Neural cell (in vitro differentiated cells): ENCODE results near the gene TIPARP. TPM values are rescaled to one million over a fixed set of nuclear protein-coding genes. Genes with fewer than 3 reads are reported as not detected.

Experiments used
- H2AFZ ChIP-seq: fragments of 200-600, 300-800 bp; sonication (generic), shearing (Covaris generic); 2 replicates; pipeline ENCODE4 v1.6.0; 2014; ENCODE audit warnings: low read depth, mild to moderate bottlenecking, antibody characterized with exemption, low read length, moderate library complexity
- H3F3A ChIP-seq: fragments of 200-600 bp; shearing (Covaris generic); 2 replicates; pipeline ENCODE4 v1.6.1; 2016; ENCODE audit warnings: mild to moderate bottlenecking, moderate library complexity, mixed read lengths, antibody characterized with exemption, low read length; ENCODE audit not compliant: insufficient read depth, poor library complexity, severe bottlenecking
- H3K27ac ChIP-seq: fragments of 200-600, 300-800 bp; sonication (generic), shearing (Covaris generic); 2 replicates; pipeline ENCODE4 v1.5.1; 2014; ENCODE audit warnings: mild to moderate bottlenecking, low read length, moderate library complexity
- H3K27me3 ChIP-seq: fragments of 300-800, 200-600 bp; sonication (generic), shearing (Covaris generic); 2 replicates; pipeline ENCODE4 v1.6.0; 2014; ENCODE audit warnings: mild to moderate bottlenecking, low read depth, low read length, moderate library complexity; ENCODE audit not compliant: insufficient read depth
- H3K36me3 ChIP-seq: fragments of 300-800, 200-600 bp; sonication (generic), shearing (Covaris generic); 2 replicates; pipeline ENCODE4 v1.5.1; 2014; ENCODE audit warnings: mild to moderate bottlenecking, antibody characterized with exemption, low read length, moderate library complexity; ENCODE audit not compliant: insufficient read depth
- H3K4me2 ChIP-seq: fragments of 300-800, 200-600 bp; sonication (generic), shearing (Covaris generic); 2 replicates; pipeline ENCODE4 v1.6.0; 2014; ENCODE audit warnings: mild to moderate bottlenecking, low read length
- H3K4me3 ChIP-seq: fragments of 300-800, 200-600 bp; sonication (generic), shearing (Covaris generic); 2 replicates; pipeline ENCODE4 v1.5.1; 2014; ENCODE audit warnings: mild to moderate bottlenecking, low read length, moderate library complexity
- H3K79me2 ChIP-seq: fragments of 200-600 bp; shearing (Covaris generic); replicated peaks from 2 replicates; pipeline ENCODE4 v1.6.0; 2014; ENCODE audit warnings: mild to moderate bottlenecking, low read length, moderate library complexity; ENCODE audit not compliant: insufficient read depth
- H3K9ac ChIP-seq: fragments of 300-800, 200-600 bp; sonication (generic), shearing (Covaris generic); 2 replicates; pipeline ENCODE4 v1.6.1; 2016; ENCODE audit warnings: mild to moderate bottlenecking, low read length, mixed read lengths
- H3K9me2 ChIP-seq: fragments of 200-600 bp; shearing (Covaris generic); 2 replicates; pipeline ENCODE4 v1.6.1; 2016; ENCODE audit warnings: mild to moderate bottlenecking, low read length, mixed read lengths; ENCODE audit not compliant: insufficient read depth
- H3K9me3 ChIP-seq: fragments of 200-600, 300-800 bp; sonication (generic), shearing (Covaris generic); 2 replicates; pipeline ENCODE4 v1.6.1; 2016; ENCODE audit warnings: mild to moderate bottlenecking, mixed run types, low read length, moderate library complexity, mixed read lengths
- H4K20me1 ChIP-seq: fragments of 200-600 bp; shearing (Covaris generic); 2 replicates; pipeline ENCODE4 v1.6.1; 2016; ENCODE audit warnings: mild to moderate bottlenecking, mixed run types; ENCODE audit not compliant: insufficient read depth
- CTCF ChIP-seq: fragments of 450-650 bp; IDR thresholded peaks from 2 replicates; pipeline ENCODE4 v1.5.1; 2014; ENCODE audit warnings: antibody characterized with exemption, mild to moderate bottlenecking, moderate library complexity; ENCODE audit not compliant: poor library complexity, severe bottlenecking
- EP300 ChIP-seq: fragments of 450-650 bp; conservative IDR thresholded peaks from 2 replicates; pipeline ENCODE4 v1.6.1; 2014; ENCODE audit warnings: antibody characterized with exemption, mild to moderate bottlenecking, moderate library complexity; ENCODE audit not compliant: poor library complexity, severe bottlenecking
- EZH2 ChIP-seq: fragments of 200-600, 300-800 bp; shearing (Covaris generic), sonication (generic); IDR thresholded peaks from 2 replicates; pipeline ENCODE4 v1.6.1; 2014; ENCODE audit warnings: antibody characterized with exemption, low read length, borderline replicate concordance, mild to moderate bottlenecking; ENCODE audit not compliant: insufficient read depth, poor library complexity, severe bottlenecking
- MXI1 ChIP-seq: fragments of 450-650 bp; conservative IDR thresholded peaks from 2 replicates; pipeline ENCODE4 v1.6.1; 2014; ENCODE audit warnings: antibody characterized with exemption, mild to moderate bottlenecking; ENCODE audit not compliant: poor library complexity, severe bottlenecking
- POLR2AphosphoS5 ChIP-seq: IDR thresholded peaks from 2 replicates; pipeline ENCODE4 v1.6.1; 2012
- RAD21 ChIP-seq: fragments of 450-650 bp; conservative IDR thresholded peaks from 2 replicates; pipeline ENCODE4 v1.6.1; 2014; ENCODE audit warnings: antibody characterized with exemption, mild to moderate bottlenecking, moderate library complexity
- REST ChIP-seq: IDR thresholded peaks from 2 replicates; pipeline ENCODE4 v1.6.1; 2012; ENCODE audit warnings: borderline replicate concordance
- SMC3 ChIP-seq: fragments of 450-650 bp; conservative IDR thresholded peaks from 2 replicates; pipeline ENCODE4 v1.6.1; 2014; ENCODE audit warnings: antibody characterized with exemption, mild to moderate bottlenecking, moderate library complexity; ENCODE audit not compliant: poor library complexity
- TAF1 ChIP-seq: IDR thresholded peaks from 2 replicates; pipeline ENCODE4 v1.6.1; 2012; ENCODE audit warnings: low read depth
- polyA plus RNA-seq: library from polyadenylated mRNA; depleted of rRNA; stranded (reverse); fragments of >200 nt; gene quantifications from 2 replicates; pipeline ENCODE4 v1.2.3, GENCODE V29; 2014

The TIPARP gene
- polyA plus RNA-seq, 1 donor from 2014 or later = 5.4 TPM

GRCh38 chr3:156630081-156630772 lies 44.2 kb upstream of the TIPARP start:
- no peak overlapping the region for H3K27ac ChIP-seq
- H3K9me2 ChIP-seq = no peaks in the 10 kb centered on the region
- TF ChIP-seq MXI1 (no peak), EZH2 (no peak), RAD21 (no peak), CTCF (no peak), SMC3 (no peak), POLR2AphosphoS5 (no peak), TAF1 (no peak), EP300 (no peak), REST (no peak)
- H3K9me3 ChIP-seq = no peaks in the 10 kb centered on the region
- H4K20me1 ChIP-seq = no peaks in the 10 kb centered on the region
- no peaks in the 10 kb centered on the region for H3K79me2 ChIP-seq
- no peak overlapping the region for H3K4me2 ChIP-seq
- H3K27me3 ChIP-seq = no peaks in the 10 kb centered on the region
- no peak overlapping the region for H3K4me3 ChIP-seq
- H3K36me3 ChIP-seq = no peaks in the 10 kb centered on the region
- no peak overlapping the region for H2AFZ ChIP-seq
- H3F3A ChIP-seq = no peaks in the 10 kb centered on the region
- no peak overlapping the region for H3K9ac ChIP-seq

- Histone ChIP-seq H3K36me3 (no peaks in the 10 kb centered on the region), H3K9me2 (no peaks in the 10 kb centered on the region), H3K79me2 (no peaks in the 10 kb centered on the region), H3K27me3 (no peaks in the 10 kb centered on the region), H3F3A (no peaks in the 10 kb centered on the region), H3K27ac (no peak overlapping the region), H3K4me2 (no peak overlapping the region), H3K9ac (no peak overlapping the region), H3K9me3 (no peaks in the 10 kb centered on the region), H2AFZ (no peak overlapping the region), H3K4me3 (no peak overlapping the region), H4K20me1 (no peaks in the 10 kb centered on the region)
- no peak for TF ChIP-seq EZH2
- TF ChIP-seq TAF1 = no peak
- no peak for TF ChIP-seq EP300
- TF ChIP-seq MXI1 = no peak
- no peak for TF ChIP-seq SMC3
- TF ChIP-seq POLR2AphosphoS5 = no peak
- no peak for TF ChIP-seq CTCF
- no peak for TF ChIP-seq RAD21
- no peak for TF ChIP-seq REST
Measured at GRCh38 chr3:156630773-156631093, 43.7 kb upstream of the TIPARP start.
